Esophagus muscularis mucosa (tissue), 4 donors: ENCODE measurements around the gene CCL4L2. TPM values are rescaled to one million over a fixed set of nuclear protein-coding genes. Genes with fewer than 3 reads are reported as not detected.
"Not testable (repeated sequence)": the region's sequence is repeated elsewhere in the genome, so short reads cannot be mapped to it uniquely, and the experiment has no call there.

Experiments
- DNase-seq: peaks from one replicate; pipeline ENCODE4 v3.0.0-alpha.2; 2017; ENCODE audit errors: extremely low spot score
- H3K27ac ChIP-seq, 4 donors: fragments of 200-600 bp; sonication (generic); replicated peaks in 1 of 4; 1 replicate in 3 of 4; 2 replicates in 1 of 4; pipeline ENCODE4 v1.5.1; 2016 to 2019; ENCODE audit warnings: mild to moderate bottlenecking in 1 of 4
- H3K27me3 ChIP-seq, 4 donors: fragments of 200-600 bp; sonication (generic); one replicate each; pipeline versions ENCODE4 v1.5.1 to v1.6.0; 2016 to 2019
- H3K36me3 ChIP-seq, 4 donors: fragments of 200-600 bp; sonication (generic); one replicate each; pipeline ENCODE4 v1.5.1; 2016 to 2019
- H3K4me1 ChIP-seq, 4 donors: fragments of 200-600 bp; sonication (generic); one replicate each; pipeline ENCODE4 v1.5.1; 2016 to 2019
- H3K4me3 ChIP-seq, 4 donors: fragments of 200-600 bp; sonication (generic); 1 replicate in 2 of 4; 2 replicates in 2 of 4; pipeline ENCODE4 v1.5.1; 2016 to 2019; ENCODE audit warnings: mild to moderate bottlenecking in 4 of 4, moderate library complexity in 1 of 4
- H3K9me3 ChIP-seq, 4 donors: fragments of 200-600 bp; sonication (generic); 1 replicate in 3 of 4; 2 replicates in 1 of 4; pipeline ENCODE4 v1.5.1; 2016 to 2019
- CTCF ChIP-seq, 3 experiments: fragments of 200-600 bp in 2 of 3; fragments of 450-650 bp in 1 of 3; sonication (generic) in 2 of 3; IDR thresholded peaks; one replicate each; pipeline ENCODE4 v1.5.1; 2017 to 2019; ENCODE audit warnings: antibody characterized with exemption in 3 of 3, mild to moderate bottlenecking in 2 of 3, moderate library complexity in 1 of 3
- EP300 ChIP-seq: sonication (generic); formaldehyde crosslinking; IDR thresholded peaks from one replicate; pipeline ENCODE4 v1.6.1; 2017; ENCODE audit warnings: antibody characterized with exemption
- POLR2A ChIP-seq: fragments of 450-650 bp; IDR thresholded peaks from one replicate; pipeline ENCODE4 v1.6.1; 2017; ENCODE audit warnings: antibody characterized with exemption, moderate library complexity, mild to moderate bottlenecking, low read depth
- POLR2AphosphoS5 ChIP-seq, 2 donors: sonication (generic); formaldehyde crosslinking; IDR thresholded peaks; one replicate each; pipeline ENCODE4 v1.6.1; 2017; ENCODE audit warnings: antibody characterized with exemption in 2 of 2
- WGBS: methylation state at CpG from one replicate; pipeline ENCODE4 v1.1.5; 2018; 5-methylcytosine and 5-hydroxymethylcytosine counted together
- intact Hi-C: fragments of 100-400 bp; cut with DNase I; formaldehyde crosslinking; loops from one replicate; pipeline ENCODE4 v1.15.1; 2023
- total RNA-seq, 4 donors: library from RNA; depleted of rRNA; stranded (reverse); fragments of >200 nt; gene quantifications; one replicate each; pipeline versions ENCODE4 v1.1.0 to v1.2.1, GENCODE V29; 2016

Gene CCL4L2
- total RNA-seq, 4 donors from 2014 or later = 0.80 TPM; not detected in 3

GRCh38 chr17:36184023-36184765 is 26.7 kb upstream of the CCL4L2 start:
- H3K4me3 ChIP-seq = peak overlapping the region in 3 of 4 donors; percentile 62 to 78 (median 66)
- intact Hi-C loops = loop anchor here (10.0 kb wide), 1 partner anchor 301 kb away; the partner anchor contains the start of gene ZNHIT3
- peaks cover 0 to 33% (median 10%) of the 10 kb centered on the region in 4 donors for H3K27me3 ChIP-seq
- H3K27ac ChIP-seq = peak overlapping the region in 1 of 4 donors; percentile 62
- no peaks in the 10 kb centered on the region for H3K9me3 ChIP-seq
- TF ChIP-seq CTCF (IDR thresholded peaks at IDR 0.05) (no peak), POLR2A (no peak), POLR2AphosphoS5 (IDR thresholded peaks at IDR 0.05) (no peak), EP300 (no peak)
- H3K4me1 ChIP-seq = peaks cover 0 to 26% (median 20%) of the 10 kb centered on the region in 4 donors
- WGBS = 75% methylated on average over 12 of the region's 12 CpGs
- DNase-seq = no peak
- no peaks in the 10 kb centered on the region for H3K36me3 ChIP-seq

- intact Hi-C loops = loop anchor here (10.0 kb wide), 1 partner anchor 299 kb away; the partner anchor contains the start of gene ZNHIT3
- H3K4me1 ChIP-seq = peaks cover 0 to 26% (median 20%) of the 10 kb centered on the region in 4 donors
- H3K27ac ChIP-seq = no peak overlapping the region
- DNase-seq = no peak
- H3K27me3 ChIP-seq = peaks cover 0 to 33% (median 10%) of the 10 kb centered on the region in 4 donors
- H3K36me3 ChIP-seq = no peaks in the 10 kb centered on the region
- TF ChIP-seq POLR2A (no peak), CTCF (IDR thresholded peaks at IDR 0.05) (no peak), POLR2AphosphoS5 (IDR thresholded peaks at IDR 0.05) (no peak), EP300 (no peak)
- H3K4me3 ChIP-seq = no peak overlapping the region
- 67% methylated on average over 2 of the region's 2 CpGs for WGBS
- no peaks in the 10 kb centered on the region for H3K9me3 ChIP-seq
Observed at GRCh38 chr17:36185416-36185815, 25.4 kb upstream of the CCL4L2 start.

- not testable (repeated sequence) for H3K27ac ChIP-seq, H3K9me3 ChIP-seq, H3K4me3 ChIP-seq, DNase-seq, H3K36me3 ChIP-seq
- intact Hi-C loops = loop anchor here (10.0 kb wide), 1 partner anchor 298 kb away; the partner anchor contains the start of gene ZNHIT3
- 81% methylated on average over 13 of the region's 13 CpGs for WGBS
- peaks cover 0 to 23% (median 21%) of the 10 kb centered on the region in 4 donors for H3K4me1 ChIP-seq
- peaks cover 0 to 22% (median 10%) of the 10 kb centered on the region in 4 donors for H3K27me3 ChIP-seq
Observed at GRCh38 chr17:36186810-36187763, 23.8 kb upstream of the CCL4L2 start.

- not testable (repeated sequence) for DNase-seq, H3K4me3 ChIP-seq, H3K27ac ChIP-seq, H3K9me3 ChIP-seq, H3K36me3 ChIP-seq
- Histone ChIP-seq H3K4me1 (peaks cover 0 to 17% (median 14%) of the 10 kb centered on the region in 4 donors), H3K27me3 (peaks cover 0 to 11% (median 5%) of the 10 kb centered on the region in 4 donors)
- intact Hi-C loops = loop anchor here (10.0 kb wide), 1 partner anchor 297 kb away; the partner anchor contains the start of gene ZNHIT3
- WGBS = 75% methylated on average over 5 of the region's 5 CpGs
Observed at GRCh38 chr17:36187943-36188665, 22.8 kb upstream of the CCL4L2 start.

GRCh38 chr17:36188891-36189306 is 22.0 kb upstream of the CCL4L2 start:
- Histone ChIP-seq H3K27me3 (peaks cover 0 to 3% (median 1%) of the 10 kb centered on the region in 4 donors), H3K4me1 (peaks cover 0 to 9% (median 7%) of the 10 kb centered on the region in 4 donors), H3K4me3 (no peak overlapping the region), H3K27ac (peak overlapping the region in 1 of 4 donors; percentile 14), H3K9me3 (no peaks in the 10 kb centered on the region), H3K36me3 (no peaks in the 10 kb centered on the region)
- intact Hi-C loops = loop anchor here (10.0 kb wide), 1 partner anchor 296 kb away; the partner anchor contains the start of gene ZNHIT3
- no peak for TF ChIP-seq CTCF (IDR thresholded peaks at IDR 0.05)
- TF ChIP-seq POLR2A = no peak
- no peak for TF ChIP-seq EP300
- no peak for TF ChIP-seq POLR2AphosphoS5 (IDR thresholded peaks at IDR 0.05)
- WGBS = 42% methylated on average over 7 of the region's 7 CpGs
- DNase-seq = no peak

- intact Hi-C loops = loop anchor here (10.0 kb wide), 1 partner anchor 295 kb away; the partner anchor contains the start of gene ZNHIT3
- 72% methylated on average over 5 of the region's 5 CpGs for WGBS
- not testable (repeated sequence) for H3K9me3 ChIP-seq, H3K27me3 ChIP-seq, H3K27ac ChIP-seq, DNase-seq, H3K4me1 ChIP-seq, H3K4me3 ChIP-seq, H3K36me3 ChIP-seq
Observed at GRCh38 chr17:36189993-36190392, 20.9 kb upstream of the CCL4L2 start.

- not testable (repeated sequence) for DNase-seq, H3K36me3 ChIP-seq
- 83% methylated on average over 9 of the region's 9 CpGs for WGBS
Observed at GRCh38 chr17:36190549-36191330, 20.1 kb upstream of the CCL4L2 start.

More at GRCh38 chr17:36190549-36191330, 20.1 kb upstream of the CCL4L2 start:
- H3K27ac ChIP-seq, H3K27me3 ChIP-seq, H3K4me3 ChIP-seq, H3K9me3 ChIP-seq, intact Hi-C loops, H3K4me1 ChIP-seq: not testable (repeated sequence)
